HepG2 (cell line): ENCODE results near the gene ARL3. TPM values are rescaled to one million over a fixed set of nuclear protein-coding genes. Genes with fewer than 3 reads are reported as not detected.

ENCODE experiments used
- ERF ChIP-seq: IDR thresholded peaks from 2 replicates; pipeline ENCODE4 v1.6.1; 2018; ENCODE audit warnings: missing biosample characterization, missing genetic modification reagents
- HDAC6 ChIP-seq: fragments of 200-600 bp; sonication (generic); IDR thresholded peaks from 2 replicates; pipeline ENCODE4 v1.7.0; 2017; ENCODE audit warnings: mild to moderate bottlenecking, antibody characterized with exemption, low read length, low read depth
- KDM1A ChIP-seq: IDR thresholded peaks from 2 replicates; pipeline ENCODE4 v1.6.1; 2016; ENCODE audit warnings: missing compliant biosample characterization
- KDM2A ChIP-seq: sonication (generic); formaldehyde crosslinking; IDR thresholded peaks from 2 replicates; pipeline ENCODE4 v1.4.0; 2020; ENCODE audit warnings: low read depth, missing genetic modification reagents, borderline replicate concordance
- MXD4 ChIP-seq: IDR thresholded peaks from 2 replicates; pipeline ENCODE4 v1.6.1; 2016; ENCODE audit warnings: mild to moderate bottlenecking, missing biosample characterization, missing genetic modification reagents
- NAIF1 ChIP-seq: sonication (generic); formaldehyde crosslinking; IDR thresholded peaks from 2 replicates; pipeline ENCODE4 v1.5.0; 2020; ENCODE audit warnings: mild to moderate bottlenecking, missing genetic modification reagents, borderline replicate concordance
- RARG ChIP-seq: sonication (generic); formaldehyde crosslinking; IDR thresholded peaks from 2 replicates; pipeline ENCODE4 v1.4.0; 2020; ENCODE audit warnings: low read depth, mild to moderate bottlenecking, missing genetic modification reagents
- RBM22 ChIP-seq: fragments of 200-400 bp; formaldehyde crosslinking; optimal IDR thresholded peaks from 2 replicates; pipeline ENCODE3; 2017; ENCODE audit warnings: mild to moderate bottlenecking, low read length, moderate library complexity
- RNF2 ChIP-seq: fragments of 450-650 bp; conservative IDR thresholded peaks from 2 replicates; pipeline ENCODE4 v1.6.1; 2016; ENCODE audit warnings: low read depth
- SP5 ChIP-seq: IDR thresholded peaks from 2 replicates; pipeline ENCODE4 v1.6.1; 2016; ENCODE audit warnings: low read depth, borderline replicate concordance
- STAG1 ChIP-seq: sonication (generic); formaldehyde crosslinking; IDR thresholded peaks from 2 replicates; pipeline ENCODE4 v1.4.0; 2020; ENCODE audit warnings: missing genetic modification reagents
- ZFY ChIP-seq: sonication (generic); formaldehyde crosslinking; IDR thresholded peaks from 2 replicates; pipeline ENCODE4 v1.4.0; 2020; ENCODE audit warnings: missing genetic modification reagents
- ZNF263 ChIP-seq: sonication (generic); formaldehyde crosslinking; IDR thresholded peaks from 2 replicates; pipeline ENCODE4 v1.4.0; 2020; ENCODE audit warnings: missing genetic modification reagents
- ZNF652 ChIP-seq: IDR thresholded peaks from 2 replicates; pipeline ENCODE4 v1.6.1; 2016; ENCODE audit warnings: low read depth, borderline replicate concordance
- polyA plus RNA-seq, 8 experiments: library from polyadenylated mRNA; depleted of rRNA in 3 of 8; stranded (reverse) in 7 of 8; unstranded in 1 of 8; fragments of >200 nt; fragmentation: Illumina TruSeq in 4 of 8; extraction: Trizol in 4 of 8; gene quantifications; 2 replicates each; pipeline versions ENCODE4 v1.2.1 to v1.2.3, GENCODE V29; 2011 to 2016; ENCODE audit warnings: low read depth in 4 of 8, missing spikeins in 1 of 8, mixed read lengths in 1 of 8; ENCODE audit not compliant: insufficient read depth in 1 of 8
- total RNA-seq, 5 experiments: library from RNA; depleted of rRNA; stranded (reverse); fragments of >200 nt; fragmentation: Illumina TruSeq; extraction: Trizol; gene quantifications; 2 replicates each; pipeline ENCODE4 v1.2.3, GENCODE V29; 2016; ENCODE audit warnings: low read depth in 1 of 5
- TF ChIP-seq, protein P1 (sequence below): sonication (generic); formaldehyde crosslinking; IDR thresholded peaks from 2 replicates; pipeline ENCODE4 v1.4.0; 2020; ENCODE audit warnings: mild to moderate bottlenecking, missing genetic modification reagents
- TF ChIP-seq, protein P2 (sequence below): sonication (generic); formaldehyde crosslinking; IDR thresholded peaks from 2 replicates; pipeline ENCODE4 v1.4.0; 2020; ENCODE audit warnings: missing genetic modification reagents
- TF ChIP-seq, protein P3 (sequence below): sonication (generic); formaldehyde crosslinking; IDR thresholded peaks from 2 replicates; pipeline ENCODE4 v1.4.0; 2020; ENCODE audit warnings: missing genetic modification reagents, low read depth, mild to moderate bottlenecking, borderline replicate concordance
- TF ChIP-seq, protein P4 (sequence below): IDR thresholded peaks from 2 replicates; pipeline ENCODE4 v1.6.1; 2016; ENCODE audit warnings: mild to moderate bottlenecking

The ARL3 gene
- total and polyA plus RNA-seq, 2 of the 13 experiments (the other 11 are each of a cell fraction or from before 2014, with no cell fraction given) = 5.2 to 6.6 TPM

DNA sequence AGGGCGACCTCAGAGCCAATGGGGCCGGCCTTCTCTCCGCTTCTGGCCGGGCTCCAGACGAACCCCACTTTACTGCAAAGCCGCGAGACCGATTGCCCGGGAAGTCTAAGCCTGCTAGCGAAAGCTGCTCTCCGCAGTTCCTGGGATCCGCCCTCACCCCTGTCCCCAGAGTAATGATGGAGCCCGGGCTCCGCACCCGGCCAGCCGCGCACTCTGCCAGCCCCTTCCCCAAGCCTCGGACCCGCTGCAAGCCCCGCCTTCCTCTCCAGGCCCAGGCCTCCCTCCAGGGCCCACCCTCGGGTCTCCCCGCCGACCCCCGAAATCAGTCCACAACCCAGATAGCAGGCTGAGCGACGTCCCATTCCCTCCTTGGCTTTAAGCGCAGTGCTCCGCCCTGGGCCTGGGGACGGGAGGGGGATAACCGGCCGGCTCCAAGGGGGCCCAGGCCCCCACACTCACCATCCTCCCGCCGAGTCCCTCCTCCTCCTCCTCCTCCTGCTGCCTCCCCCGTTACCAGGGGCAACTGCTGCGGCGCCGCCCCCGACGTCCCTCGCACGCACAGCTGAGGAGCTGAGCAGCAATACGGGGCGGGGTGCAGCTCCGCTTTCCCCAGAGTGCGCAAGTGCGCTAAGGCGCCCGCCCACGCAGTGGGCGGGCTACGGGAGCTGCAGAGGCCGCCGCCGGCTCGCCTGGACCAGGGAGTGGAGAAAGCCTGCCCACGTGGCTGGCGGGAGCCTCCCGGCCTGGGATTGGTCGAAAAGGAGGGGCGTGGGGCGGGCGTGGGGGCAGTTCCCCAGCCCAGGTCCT lies at the start of gene ARL3 (continued):
- TF ChIP-seq SP5 = peak; percentile 70
- TF ChIP-seq NAIF1 (CRISPR knock-in tag) = peak; percentile 38; the same call in 1 of the 2 replicates
- TF ChIP-seq STAG1 (CRISPR knock-in tag) = no peak
- TF ChIP-seq, protein P1, sequence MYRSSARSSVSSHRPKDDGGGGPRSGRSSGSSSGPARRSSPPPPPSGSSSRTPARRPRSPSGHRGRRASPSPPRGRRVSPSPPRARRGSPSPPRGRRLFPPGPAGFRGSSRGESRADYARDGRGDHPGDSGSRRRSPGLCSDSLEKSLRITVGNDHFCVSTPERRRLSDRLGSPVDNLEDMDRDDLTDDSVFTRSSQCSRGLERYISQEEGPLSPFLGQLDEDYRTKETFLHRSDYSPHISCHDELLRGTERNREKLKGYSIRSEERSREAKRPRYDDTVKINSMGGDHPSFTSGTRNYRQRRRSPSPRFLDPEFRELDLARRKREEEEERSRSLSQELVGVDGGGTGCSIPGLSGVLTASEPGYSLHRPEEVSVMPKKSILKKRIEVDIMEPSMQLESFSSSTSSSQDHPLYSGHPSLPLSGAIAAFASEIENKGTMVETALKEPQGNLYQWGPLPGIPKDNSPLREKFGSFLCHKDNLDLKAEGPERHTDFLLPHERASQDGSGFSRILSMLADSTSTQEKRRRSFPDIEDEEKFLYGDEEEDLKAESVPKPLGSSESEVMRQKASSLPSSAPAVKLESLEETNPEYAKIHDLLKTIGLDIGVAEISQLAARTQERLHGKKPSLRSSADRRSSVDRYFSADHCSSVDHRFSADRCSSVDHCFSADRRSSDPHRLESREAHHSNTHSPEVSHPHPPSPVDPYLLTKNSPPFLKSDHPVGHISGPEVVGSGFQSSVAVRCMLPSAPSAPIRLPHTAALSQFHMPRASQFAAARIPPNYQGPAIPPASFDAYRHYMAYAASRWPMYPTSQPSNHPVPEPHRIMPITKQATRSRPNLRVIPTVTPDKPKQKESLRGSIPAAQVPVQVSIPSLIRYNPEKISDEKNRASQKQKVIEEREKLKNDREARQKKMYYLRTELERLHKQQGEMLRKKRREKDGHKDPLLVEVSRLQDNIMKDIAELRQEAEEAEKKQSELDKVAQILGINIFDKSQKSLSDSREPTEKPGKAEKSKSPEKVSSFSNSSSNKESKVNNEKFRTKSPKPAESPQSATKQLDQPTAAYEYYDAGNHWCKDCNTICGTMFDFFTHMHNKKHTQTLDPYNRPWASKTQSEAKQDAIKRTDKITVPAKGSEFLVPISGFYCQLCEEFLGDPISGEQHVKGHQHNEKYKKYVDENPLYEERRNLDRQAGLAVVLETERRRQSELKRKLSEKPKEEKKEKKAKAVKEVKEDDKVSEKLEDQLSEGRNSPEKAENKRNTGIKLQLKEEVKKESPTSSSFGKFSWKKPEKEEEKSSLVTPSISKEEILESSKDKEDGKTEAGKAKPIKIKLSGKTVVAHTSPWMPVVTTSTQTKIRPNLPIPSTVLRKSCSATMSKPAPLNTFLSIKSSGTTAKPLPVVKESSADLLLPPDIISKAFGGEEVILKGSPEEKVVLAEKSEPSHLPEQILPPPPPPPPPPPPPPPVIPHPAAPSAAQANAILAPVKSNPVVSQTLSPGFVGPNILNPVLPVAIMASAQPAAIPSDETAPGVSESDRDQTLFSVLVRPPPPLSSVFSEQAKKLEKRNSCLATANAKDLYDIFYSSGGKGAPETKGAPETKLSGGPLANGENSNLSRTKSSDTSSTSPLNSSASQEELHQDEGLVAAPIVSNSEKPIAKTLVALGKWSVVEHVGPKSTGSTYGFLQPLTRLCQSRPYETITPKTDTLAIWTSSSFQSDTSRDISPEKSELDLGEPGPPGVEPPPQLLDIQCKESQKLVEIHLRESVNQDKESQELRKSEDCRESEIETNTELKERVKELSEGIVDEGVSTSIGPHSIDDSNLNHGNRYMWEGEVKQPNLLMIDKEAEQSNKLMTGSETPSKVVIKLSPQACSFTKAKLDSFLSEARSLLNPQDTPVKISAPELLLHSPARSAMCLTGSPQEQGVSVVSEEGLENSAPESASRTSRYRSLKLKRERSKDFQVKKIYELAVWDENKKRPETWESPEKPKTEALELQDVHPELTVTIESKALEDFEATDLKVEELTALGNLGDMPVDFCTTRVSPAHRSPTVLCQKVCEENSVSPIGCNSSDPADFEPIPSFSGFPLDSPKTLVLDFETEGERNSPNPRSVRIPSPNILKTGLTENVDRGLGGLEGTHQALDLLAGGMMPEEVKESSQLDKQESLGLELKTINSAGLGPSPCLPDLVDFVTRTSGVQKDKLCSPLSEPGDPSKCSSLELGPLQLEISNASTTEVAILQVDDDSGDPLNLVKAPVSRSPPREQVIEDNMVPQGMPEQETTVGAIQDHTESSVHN (CRISPR knock-in tag) = no peak
- peak; percentile 83 for TF ChIP-seq ZFY (CRISPR knock-in tag)
- no peak for TF ChIP-seq RNF2
- TF ChIP-seq HDAC6 = no peak
- TF ChIP-seq, protein P2, sequence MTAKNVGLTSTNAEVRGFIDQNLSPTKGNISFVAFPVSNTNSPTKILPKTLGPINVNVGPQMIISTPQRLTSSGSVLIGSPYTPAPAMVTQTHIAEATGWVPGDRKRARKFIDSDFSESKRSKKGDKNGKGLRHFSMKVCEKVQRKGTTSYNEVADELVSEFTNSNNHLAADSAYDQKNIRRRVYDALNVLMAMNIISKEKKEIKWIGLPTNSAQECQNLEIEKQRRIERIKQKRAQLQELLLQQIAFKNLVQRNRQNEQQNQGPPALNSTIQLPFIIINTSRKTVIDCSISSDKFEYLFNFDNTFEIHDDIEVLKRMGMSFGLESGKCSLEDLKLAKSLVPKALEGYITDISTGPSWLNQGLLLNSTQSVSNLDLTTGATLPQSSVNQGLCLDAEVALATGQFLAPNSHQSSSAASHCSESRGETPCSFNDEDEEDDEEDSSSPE (CRISPR knock-in tag) = peak; percentile 86
- TF ChIP-seq, protein P3, sequence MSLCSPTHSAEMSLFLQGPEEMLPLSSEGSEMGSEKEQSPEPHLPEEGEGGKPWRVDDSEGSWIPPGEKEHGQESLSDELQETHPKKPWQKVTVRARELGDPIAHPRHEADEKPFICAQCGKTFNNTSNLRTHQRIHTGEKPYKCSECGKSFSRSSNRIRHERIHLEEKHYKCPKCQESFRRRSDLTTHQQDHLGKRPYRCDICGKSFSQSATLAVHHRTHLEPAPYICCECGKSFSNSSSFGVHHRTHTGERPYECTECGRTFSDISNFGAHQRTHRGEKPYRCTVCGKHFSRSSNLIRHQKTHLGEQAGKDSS = no peak; the same call in 1 of the 2 replicates
- no peak for TF ChIP-seq MXD4
- peak; percentile 99 for TF ChIP-seq ZNF263
- no peak for TF ChIP-seq KDM1A (CRISPR knock-in tag)
- no peak for TF ChIP-seq ZNF652
- TF ChIP-seq RARG = no peak
- no peak for TF ChIP-seq RBM22
- TF ChIP-seq ERF = no peak; the same call in 1 of the 2 replicates
- TF ChIP-seq, protein P4, sequence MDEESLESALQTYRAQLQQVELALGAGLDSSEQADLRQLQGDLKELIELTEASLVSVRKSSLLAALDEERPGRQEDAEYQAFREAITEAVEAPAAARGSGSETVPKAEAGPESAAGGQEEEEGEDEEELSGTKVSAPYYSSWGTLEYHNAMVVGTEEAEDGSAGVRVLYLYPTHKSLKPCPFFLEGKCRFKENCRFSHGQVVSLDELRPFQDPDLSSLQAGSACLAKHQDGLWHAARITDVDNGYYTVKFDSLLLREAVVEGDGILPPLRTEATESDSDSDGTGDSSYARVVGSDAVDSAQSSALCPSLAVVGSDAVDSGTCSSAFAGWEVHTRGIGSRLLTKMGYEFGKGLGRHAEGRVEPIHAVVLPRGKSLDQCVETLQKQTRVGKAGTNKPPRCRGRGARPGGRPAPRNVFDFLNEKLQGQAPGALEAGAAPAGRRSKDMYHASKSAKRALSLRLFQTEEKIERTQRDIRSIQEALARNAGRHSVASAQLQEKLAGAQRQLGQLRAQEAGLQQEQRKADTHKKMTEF (CRISPR knock-in tag) = peak; percentile 70; the same call in 1 of the 2 replicates
- TF ChIP-seq KDM2A (CRISPR knock-in tag) = no peak; the same call in 1 of the 2 replicates
